Measurements from ENCODE around the gene CDH13.

The CDH13 gene

DNA sequence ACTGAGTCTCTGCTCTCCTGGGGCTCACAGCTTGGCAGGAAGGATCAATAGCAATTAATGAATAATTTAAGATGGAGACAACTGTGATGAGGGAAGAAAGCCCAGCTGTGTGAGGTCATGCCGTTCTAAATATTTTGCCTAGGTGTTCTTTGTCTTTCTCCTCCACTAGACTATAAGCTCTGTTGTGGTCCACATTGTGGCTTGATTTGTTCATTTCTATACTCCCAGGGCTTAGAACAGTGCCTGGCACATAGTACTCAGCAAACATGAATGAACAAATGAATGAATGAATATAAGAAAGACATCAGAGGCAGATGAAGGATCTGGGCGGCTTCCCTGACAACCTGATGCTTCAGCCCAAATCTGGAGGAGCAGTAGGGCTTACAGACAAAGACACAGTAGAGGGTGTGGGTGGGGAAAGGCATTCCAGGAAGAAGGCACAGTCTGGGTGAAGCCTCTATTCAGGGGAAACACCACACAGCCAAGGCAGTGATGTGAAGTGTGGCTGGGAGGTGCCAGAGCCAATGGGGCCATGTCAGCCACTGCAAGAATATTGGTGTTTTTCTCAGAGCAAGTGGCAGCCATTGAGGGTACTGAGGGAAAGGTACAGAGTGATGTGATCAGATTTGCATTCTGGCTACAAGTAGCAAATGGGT lies 8.3 kb downstream of the CDH13 start:
- DNase-seq = no peak
- peak overlapping the region; percentile 68 for H2AK5ac ChIP-seq (ENCODE audit: low read length, severe bottlenecking)
- H3K9ac ChIP-seq (ENCODE audit: low read length) = no peak overlapping the region
- no peak overlapping the region for H2AFZ ChIP-seq (ENCODE audit: low read depth, low read length)
- H3K14ac ChIP-seq (ENCODE audit: low read length in 2 of 2) = peak overlapping the region in 1 of 2 experiments; percentile 11
- no peaks in the 10 kb centered on the region for H3K27me3 ChIP-seq (ENCODE audit: control insufficient read depth in 1 of 2, insufficient read depth in 1 of 2, low read length in 2 of 2)
- H2BK5ac ChIP-seq (ENCODE audit: low read depth, low read length, poor library complexity, severe bottlenecking) = no peak overlapping the region
- H4K91ac ChIP-seq (ENCODE audit: low read length) = peak overlapping the region; percentile 3
- H3K4me1 ChIP-seq (ENCODE audit: control insufficient read depth, insufficient read depth, low read depth, low read length) = peaks cover 21% of the 10 kb centered on the region
- peak overlapping the region; percentile 22 for H4K8ac ChIP-seq (ENCODE audit: low read length)
- H3K4me3 ChIP-seq (ENCODE audit: insufficient read depth in 1 of 2, low read depth in 1 of 2, low read length in 2 of 2) = no peak overlapping the region
- H3K9me3 ChIP-seq (ENCODE audit: control insufficient read depth, low read length) = no peaks in the 10 kb centered on the region
- peak overlapping the region; percentile 28 for H2BK15ac ChIP-seq (ENCODE audit: low read depth, poor library complexity, severe bottlenecking)
- peak overlapping the region; percentile 21 to 68 for H3K4ac ChIP-seq (ENCODE audit: low read depth in 1 of 2, low read length in 2 of 2)
- peak overlapping the region; percentile 60 to 63 for H2BK12ac ChIP-seq (ENCODE audit: low read length in 2 of 2)
- 87% methylated on average over 2 of the region's 2 CpGs for WGBS
- H2BK120ac ChIP-seq (ENCODE audit: low read depth, low read length) = no peak overlapping the region
- H3K18ac ChIP-seq (ENCODE audit: low read depth in 1 of 2, low read length in 2 of 2) = peak overlapping the region; percentile 38 to 56
- no peak overlapping the region for H3K4me2 ChIP-seq (ENCODE audit: low read length, poor library complexity, severe bottlenecking)
- H3K23ac ChIP-seq (ENCODE audit: low read length in 2 of 2) = peak overlapping the region in 1 of 2 experiments; percentile 66
- no peak overlapping the region for H3K27ac ChIP-seq (ENCODE audit: low read length, poor library complexity, severe bottlenecking)
- peaks cover 23% of the 10 kb centered on the region for H3K79me1 ChIP-seq (replicated peaks; ENCODE audit: low read length, poor library complexity, severe bottlenecking)
- peaks cover 0 to 6% of the 10 kb centered on the region in 2 experiments for H3K36me3 ChIP-seq (ENCODE audit: control insufficient read depth in 1 of 2, insufficient read depth in 2 of 2, low read depth in 1 of 2, low read length in 2 of 2)

DNA sequence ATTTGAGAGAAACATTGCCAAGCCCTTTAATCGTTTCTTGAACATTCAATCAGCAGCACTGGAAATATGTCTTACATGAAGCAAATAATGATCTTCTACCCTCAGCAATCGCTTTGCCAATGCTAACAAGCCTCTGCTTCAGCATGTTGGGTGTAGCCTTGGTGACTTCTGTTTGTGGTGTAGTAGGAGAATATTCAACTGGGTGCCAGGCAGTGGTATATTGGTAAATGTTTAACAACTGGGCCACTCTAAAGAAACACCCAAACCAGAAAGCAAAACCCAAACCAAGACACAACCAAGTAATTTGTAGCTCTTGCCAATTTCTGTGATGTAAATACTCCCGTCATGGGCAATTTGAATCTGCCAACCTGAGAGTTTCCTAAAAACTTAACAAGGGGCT lies 9.7 kb downstream of the CDH13 start:
- H2BK120ac ChIP-seq (ENCODE audit: low read depth, low read length) = no peak overlapping the region
- no peak overlapping the region for H4K91ac ChIP-seq (ENCODE audit: low read length)
- no peak overlapping the region for H2BK5ac ChIP-seq (ENCODE audit: low read depth, low read length, poor library complexity, severe bottlenecking)
- peak overlapping the region in 1 of 2 experiments; percentile 9 for H2BK12ac ChIP-seq (ENCODE audit: low read length in 2 of 2)
- no peaks in the 10 kb centered on the region for H3K9me3 ChIP-seq (ENCODE audit: control insufficient read depth, low read length)
- peaks cover 25% of the 10 kb centered on the region for H3K4me1 ChIP-seq (ENCODE audit: control insufficient read depth, insufficient read depth, low read depth, low read length)
- peaks cover 0 to 6% of the 10 kb centered on the region in 2 experiments for H3K36me3 ChIP-seq (ENCODE audit: control insufficient read depth in 1 of 2, insufficient read depth in 2 of 2, low read depth in 1 of 2, low read length in 2 of 2)
- H3K4me3 ChIP-seq (ENCODE audit: insufficient read depth in 1 of 2, low read depth in 1 of 2, low read length in 2 of 2) = no peak overlapping the region
- H3K27me3 ChIP-seq (ENCODE audit: control insufficient read depth in 1 of 2, insufficient read depth in 1 of 2, low read length in 2 of 2) = no peaks in the 10 kb centered on the region
- no peak overlapping the region for H2AFZ ChIP-seq (ENCODE audit: low read depth, low read length)
- H3K27ac ChIP-seq (ENCODE audit: low read length, poor library complexity, severe bottlenecking) = peak overlapping the region; percentile 15
- no peak overlapping the region for H3K9ac ChIP-seq (ENCODE audit: low read length)
- H3K79me1 ChIP-seq (replicated peaks; ENCODE audit: low read length, poor library complexity, severe bottlenecking) = peaks cover 25% of the 10 kb centered on the region
- H2BK15ac ChIP-seq (ENCODE audit: low read depth, poor library complexity, severe bottlenecking) = no peak overlapping the region
- no peak for DNase-seq
- no peak overlapping the region for H3K4ac ChIP-seq (ENCODE audit: low read depth in 1 of 2, low read length in 2 of 2)
- no peak overlapping the region for H3K4me2 ChIP-seq (ENCODE audit: low read length, poor library complexity, severe bottlenecking)
- no peak overlapping the region for H2AK5ac ChIP-seq (ENCODE audit: low read length, severe bottlenecking)
- 88% methylated on average over 2 of the region's 3 CpGs for WGBS
- no peak overlapping the region for H4K8ac ChIP-seq (ENCODE audit: low read length)
- peak overlapping the region in 1 of 2 experiments; percentile 18 for H3K18ac ChIP-seq (ENCODE audit: low read depth in 1 of 2, low read length in 2 of 2)
- no peak overlapping the region for H3K23ac ChIP-seq (ENCODE audit: low read length in 2 of 2)
- H3K14ac ChIP-seq (ENCODE audit: low read length in 2 of 2) = no peak overlapping the region

DNA sequence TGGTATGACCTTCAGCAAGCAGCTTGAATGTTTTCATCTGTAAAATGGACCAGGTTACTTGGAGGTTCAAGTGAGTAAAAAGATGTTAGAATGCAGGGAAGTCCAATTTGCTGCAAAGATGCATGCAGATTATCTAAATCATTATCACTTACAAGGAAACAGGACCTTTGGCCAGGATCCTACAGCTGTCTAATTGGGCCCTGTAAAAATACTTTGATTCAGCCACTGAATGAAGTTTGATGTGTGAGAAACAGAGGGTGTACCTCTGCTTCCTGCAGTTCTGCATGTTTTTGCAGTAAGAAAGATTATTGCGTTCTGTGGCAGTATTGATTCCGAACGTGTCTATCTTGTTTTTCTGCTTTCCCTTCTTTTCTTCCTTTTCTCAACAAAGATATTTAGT lies 10.2 kb downstream of the CDH13 start:
- no peak overlapping the region for H3K18ac ChIP-seq (ENCODE audit: low read depth in 1 of 2, low read length in 2 of 2)
- H3K4me2 ChIP-seq (ENCODE audit: low read length, poor library complexity, severe bottlenecking) = no peak overlapping the region
- peaks cover 28% of the 10 kb centered on the region for H3K79me1 ChIP-seq (replicated peaks; ENCODE audit: low read length, poor library complexity, severe bottlenecking)
- no peak overlapping the region for H2BK12ac ChIP-seq (ENCODE audit: low read length in 2 of 2)
- H2BK120ac ChIP-seq (ENCODE audit: low read depth, low read length) = no peak overlapping the region
- no peaks in the 10 kb centered on the region for H3K27me3 ChIP-seq (ENCODE audit: control insufficient read depth in 1 of 2, insufficient read depth in 1 of 2, low read length in 2 of 2)
- no peak overlapping the region for H3K14ac ChIP-seq (ENCODE audit: low read length in 2 of 2)
- DNase-seq = no peak
- H2BK15ac ChIP-seq (ENCODE audit: low read depth, poor library complexity, severe bottlenecking) = no peak overlapping the region
- H4K8ac ChIP-seq (ENCODE audit: low read length) = no peak overlapping the region
- H2AK5ac ChIP-seq (ENCODE audit: low read length, severe bottlenecking) = no peak overlapping the region
- no peak overlapping the region for H4K91ac ChIP-seq (ENCODE audit: low read length)
- no peak overlapping the region for H3K4me3 ChIP-seq (ENCODE audit: insufficient read depth in 1 of 2, low read depth in 1 of 2, low read length in 2 of 2)
- 93% methylated on average over 3 of the region's 3 CpGs for WGBS
- no peaks in the 10 kb centered on the region for H3K9me3 ChIP-seq (ENCODE audit: control insufficient read depth, low read length)
- H3K23ac ChIP-seq (ENCODE audit: low read length in 2 of 2) = no peak overlapping the region
- no peak overlapping the region for H2AFZ ChIP-seq (ENCODE audit: low read depth, low read length)
- H3K27ac ChIP-seq (ENCODE audit: low read length, poor library complexity, severe bottlenecking) = no peak overlapping the region
- H3K9ac ChIP-seq (ENCODE audit: low read length) = no peak overlapping the region
- H3K4me1 ChIP-seq (ENCODE audit: control insufficient read depth, insufficient read depth, low read depth, low read length) = peaks cover 26% of the 10 kb centered on the region
- H3K36me3 ChIP-seq (ENCODE audit: control insufficient read depth in 1 of 2, insufficient read depth in 2 of 2, low read depth in 1 of 2, low read length in 2 of 2) = peaks cover 0 to 6% of the 10 kb centered on the region in 2 experiments
- no peak overlapping the region for H2BK5ac ChIP-seq (ENCODE audit: low read depth, low read length, poor library complexity, severe bottlenecking)
- no peak overlapping the region for H3K4ac ChIP-seq (ENCODE audit: low read depth in 1 of 2, low read length in 2 of 2)

DNA sequence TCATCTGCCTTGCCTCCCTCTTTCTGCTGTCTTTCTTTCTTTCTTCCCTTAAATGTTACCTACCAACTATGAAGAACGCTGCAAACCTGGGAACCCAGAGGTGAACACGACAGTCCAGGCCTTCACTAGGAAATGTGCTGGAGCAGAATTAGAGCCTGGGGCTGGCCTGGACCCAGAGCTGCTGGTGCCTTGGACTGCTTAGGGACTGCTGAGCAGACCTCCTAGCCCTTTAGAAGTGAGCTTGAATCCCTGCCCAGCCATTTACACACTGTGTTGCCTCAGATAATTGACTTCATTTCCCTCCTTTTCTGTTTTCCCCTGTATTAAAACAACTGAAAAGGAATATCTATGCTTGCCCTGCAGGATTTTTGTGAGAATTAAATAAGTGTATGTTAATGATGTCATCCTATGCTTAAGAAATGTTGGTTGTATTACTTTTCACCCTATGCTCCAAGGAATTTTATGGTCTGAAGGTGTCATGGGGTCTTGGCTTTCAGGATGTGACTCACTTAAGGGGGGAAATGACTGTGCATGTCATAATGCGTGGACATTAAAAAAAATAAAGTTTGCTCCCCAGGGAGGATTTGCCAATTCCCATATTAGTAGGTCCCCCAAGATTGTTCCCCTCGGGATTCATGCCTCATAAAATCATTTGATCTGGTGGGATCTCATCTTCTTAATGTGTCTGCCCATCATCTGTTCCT lies 11.5 kb downstream of the CDH13 start:
- DNase-seq = peak; percentile 92
- H3K36me3 ChIP-seq (ENCODE audit: control insufficient read depth in 1 of 2, insufficient read depth in 2 of 2, low read depth in 1 of 2, low read length in 2 of 2) = peaks cover 0 to 2% of the 10 kb centered on the region in 2 experiments
- H3K9me3 ChIP-seq (ENCODE audit: control insufficient read depth, low read length) = no peaks in the 10 kb centered on the region
- H3K79me1 ChIP-seq (replicated peaks; ENCODE audit: low read length, poor library complexity, severe bottlenecking) = peaks cover 18% of the 10 kb centered on the region
- H2AFZ ChIP-seq (ENCODE audit: low read depth, low read length) = no peak overlapping the region
- peak overlapping the region in 1 of 2 experiments; percentile 79 for H3K14ac ChIP-seq (ENCODE audit: low read length in 2 of 2)
- no peaks in the 10 kb centered on the region for H3K27me3 ChIP-seq (ENCODE audit: control insufficient read depth in 1 of 2, insufficient read depth in 1 of 2, low read length in 2 of 2)
- peak overlapping the region; percentile 53 to 73 for H3K4ac ChIP-seq (ENCODE audit: low read depth in 1 of 2, low read length in 2 of 2)
- H2BK15ac ChIP-seq (ENCODE audit: low read depth, poor library complexity, severe bottlenecking) = no peak overlapping the region
- H3K23ac ChIP-seq (ENCODE audit: low read length in 2 of 2) = peak overlapping the region in 1 of 2 experiments; percentile 37
- H3K4me3 ChIP-seq (ENCODE audit: insufficient read depth in 1 of 2, low read depth in 1 of 2, low read length in 2 of 2) = no peak overlapping the region
- WGBS = 40% methylated on average over 3 of the region's 4 CpGs
- H2BK12ac ChIP-seq (ENCODE audit: low read length in 2 of 2) = peak overlapping the region; percentile 75 to 89
- no peak overlapping the region for H3K9ac ChIP-seq (ENCODE audit: low read length)
- peak overlapping the region; percentile 69 for H2BK5ac ChIP-seq (ENCODE audit: low read depth, low read length, poor library complexity, severe bottlenecking)
- H2BK120ac ChIP-seq (ENCODE audit: low read depth, low read length) = peak overlapping the region; percentile 90
- H4K8ac ChIP-seq (ENCODE audit: low read length) = peak overlapping the region; percentile 87
- H4K91ac ChIP-seq (ENCODE audit: low read length) = peak overlapping the region; percentile 81
- peak overlapping the region; percentile 92 for H3K27ac ChIP-seq (ENCODE audit: low read length, poor library complexity, severe bottlenecking)
- no peak overlapping the region for H3K4me2 ChIP-seq (ENCODE audit: low read length, poor library complexity, severe bottlenecking)
- peaks cover 26% of the 10 kb centered on the region for H3K4me1 ChIP-seq (ENCODE audit: control insufficient read depth, insufficient read depth, low read depth, low read length)
- H2AK5ac ChIP-seq (ENCODE audit: low read length, severe bottlenecking) = peak overlapping the region; percentile 83
- H3K18ac ChIP-seq (ENCODE audit: low read depth in 1 of 2, low read length in 2 of 2) = peak overlapping the region; percentile 42 to 88
